NCI-H510A (cell line): ENCODE data around the gene CDC42EP4.

Source experiments
- DNase-seq: peaks from one replicate; lab custom pipeline; 2025; lab: John Stamatoyannopoulos, UW

CDC42EP4 gene

DNA sequence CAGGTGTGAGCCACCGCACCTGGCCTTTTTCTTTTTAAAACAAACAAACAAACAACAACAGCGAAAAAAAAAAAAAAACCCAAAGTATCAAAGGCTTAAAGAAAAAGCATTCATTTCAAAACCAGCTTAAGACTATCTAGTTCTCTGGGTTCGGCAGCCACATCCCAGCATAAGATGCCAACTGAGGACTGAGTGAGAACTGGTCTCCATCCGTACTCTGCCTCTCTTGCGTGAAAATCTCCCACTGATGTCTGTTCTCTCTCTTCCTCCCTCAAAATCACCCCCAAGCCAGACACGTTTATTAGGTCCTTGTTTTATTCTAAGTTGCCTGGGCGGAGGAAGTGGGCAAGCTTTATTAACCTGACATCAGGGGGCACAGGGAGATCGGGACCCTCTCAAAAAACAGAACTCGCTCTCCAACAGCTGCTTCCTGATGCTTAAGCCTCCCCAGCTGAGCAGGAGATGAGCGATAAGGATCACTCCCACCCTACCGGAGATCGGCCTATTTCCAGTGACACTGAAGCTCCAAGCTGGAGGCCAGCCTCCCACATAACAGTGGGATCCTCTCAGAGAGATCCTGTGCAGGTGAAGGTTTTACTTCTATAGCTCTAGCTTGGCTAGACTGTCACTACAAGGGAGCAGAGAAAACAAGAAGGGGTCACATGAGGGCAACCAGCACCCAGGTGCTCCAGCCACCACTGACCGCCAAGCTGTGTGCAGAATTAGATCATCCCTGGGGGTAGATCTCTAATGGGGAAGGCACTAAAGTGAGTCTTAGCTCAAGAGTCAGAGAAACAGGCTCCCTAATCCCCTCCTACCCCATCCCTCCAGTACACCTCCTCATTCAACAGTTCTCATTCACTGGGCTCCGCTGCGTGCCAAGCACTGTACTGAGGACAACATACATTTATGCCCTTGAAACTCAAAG, 13.6 kb downstream of the CDC42EP4 start:
- no peak for DNase-seq

DNA sequence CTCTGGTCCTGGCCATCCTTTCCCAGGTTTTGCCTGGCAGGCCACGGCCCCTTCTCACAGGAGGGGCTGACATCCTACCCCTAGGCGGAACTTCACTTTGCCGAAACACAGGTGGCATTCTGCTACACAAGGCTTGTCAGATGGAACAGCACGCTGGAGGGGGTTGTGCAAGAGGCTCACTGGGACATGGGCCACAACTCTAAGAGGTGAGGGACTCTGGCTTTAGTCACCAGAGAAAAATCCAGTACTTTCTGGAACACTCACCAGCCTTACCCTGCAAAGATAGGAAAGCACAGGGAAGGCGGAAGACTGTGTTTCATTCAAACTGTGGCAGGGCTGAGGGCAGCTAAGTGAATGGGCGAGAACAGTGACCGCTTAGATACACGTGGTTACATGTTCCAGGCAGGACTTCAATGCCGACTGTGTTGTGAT, 18.3 kb downstream of the CDC42EP4 start:
- no peak for DNase-seq

DNA sequence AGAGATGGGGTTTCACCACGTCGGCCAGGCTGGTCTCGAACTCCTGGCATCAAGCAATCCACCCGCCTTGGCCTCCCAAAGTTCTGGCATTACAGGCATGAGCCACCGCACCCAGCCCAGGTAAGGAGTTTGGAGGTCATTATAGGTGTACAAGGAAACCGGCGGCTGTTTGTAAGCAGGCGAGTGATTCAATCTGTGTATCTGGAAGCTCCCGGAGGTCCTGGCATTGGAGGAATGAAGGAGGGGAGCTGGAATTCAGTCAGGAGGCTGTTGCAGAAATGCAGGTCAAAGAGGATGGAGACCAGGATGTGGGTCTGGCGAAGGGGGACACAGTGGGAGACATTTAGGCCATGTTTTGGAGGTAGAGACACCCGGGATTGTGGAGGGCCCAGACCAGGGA, 18.8 kb downstream of the CDC42EP4 start:
- no peak for DNase-seq

DNA sequence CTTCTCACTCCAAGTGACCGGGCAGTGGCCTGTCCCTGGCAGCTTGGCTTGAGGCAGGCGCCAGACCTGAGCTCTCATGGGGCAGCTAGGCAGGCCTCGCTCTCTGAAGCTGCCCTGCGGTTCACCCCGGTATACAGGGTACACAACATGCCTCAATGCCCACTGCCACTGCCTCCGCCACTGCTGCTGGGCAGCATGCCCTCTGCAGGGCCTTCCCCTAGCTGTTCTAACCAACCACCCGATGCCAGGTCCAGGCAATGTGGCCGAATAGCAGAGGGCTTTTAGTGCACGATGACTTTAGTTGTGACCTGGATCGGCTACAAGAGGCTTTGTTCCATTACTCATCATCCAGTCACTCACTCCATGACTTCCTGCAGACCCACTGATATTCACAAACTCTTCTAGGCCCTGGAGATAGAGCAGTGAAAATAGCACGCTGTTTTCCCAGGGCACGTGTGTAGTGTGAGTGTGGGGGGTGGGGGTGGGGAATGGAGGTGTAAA, 19.7 kb downstream of the CDC42EP4 start:
- DNase-seq, result no peak

DNA sequence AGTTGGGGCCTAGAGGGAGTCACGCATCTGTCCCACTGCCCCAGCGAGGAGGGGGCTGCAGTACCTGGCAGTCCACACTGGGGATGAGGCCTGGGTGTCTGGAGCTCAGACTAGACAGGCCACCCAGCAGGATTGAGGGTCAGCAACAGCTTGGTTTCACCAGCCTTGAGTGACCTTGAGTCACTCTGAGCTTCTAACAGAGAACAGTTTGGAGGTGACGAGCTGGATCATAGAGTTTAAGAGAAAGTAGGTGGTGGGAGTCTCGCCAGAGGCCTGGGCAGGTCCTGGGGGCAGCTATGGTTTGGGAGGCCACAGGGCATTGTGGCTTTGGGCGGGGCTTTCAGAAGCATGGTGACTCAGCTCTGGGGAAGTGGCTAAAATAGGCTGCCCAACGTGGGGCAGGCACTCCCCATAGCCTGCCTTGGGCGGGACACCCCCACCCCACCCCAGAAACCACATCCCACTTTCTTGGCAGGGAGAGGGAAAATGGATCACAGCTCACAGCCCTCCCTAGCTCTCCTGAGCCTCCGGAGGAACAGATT, 20.5 kb downstream of the CDC42EP4 start:
- DNase-seq, result no peak

DNA sequence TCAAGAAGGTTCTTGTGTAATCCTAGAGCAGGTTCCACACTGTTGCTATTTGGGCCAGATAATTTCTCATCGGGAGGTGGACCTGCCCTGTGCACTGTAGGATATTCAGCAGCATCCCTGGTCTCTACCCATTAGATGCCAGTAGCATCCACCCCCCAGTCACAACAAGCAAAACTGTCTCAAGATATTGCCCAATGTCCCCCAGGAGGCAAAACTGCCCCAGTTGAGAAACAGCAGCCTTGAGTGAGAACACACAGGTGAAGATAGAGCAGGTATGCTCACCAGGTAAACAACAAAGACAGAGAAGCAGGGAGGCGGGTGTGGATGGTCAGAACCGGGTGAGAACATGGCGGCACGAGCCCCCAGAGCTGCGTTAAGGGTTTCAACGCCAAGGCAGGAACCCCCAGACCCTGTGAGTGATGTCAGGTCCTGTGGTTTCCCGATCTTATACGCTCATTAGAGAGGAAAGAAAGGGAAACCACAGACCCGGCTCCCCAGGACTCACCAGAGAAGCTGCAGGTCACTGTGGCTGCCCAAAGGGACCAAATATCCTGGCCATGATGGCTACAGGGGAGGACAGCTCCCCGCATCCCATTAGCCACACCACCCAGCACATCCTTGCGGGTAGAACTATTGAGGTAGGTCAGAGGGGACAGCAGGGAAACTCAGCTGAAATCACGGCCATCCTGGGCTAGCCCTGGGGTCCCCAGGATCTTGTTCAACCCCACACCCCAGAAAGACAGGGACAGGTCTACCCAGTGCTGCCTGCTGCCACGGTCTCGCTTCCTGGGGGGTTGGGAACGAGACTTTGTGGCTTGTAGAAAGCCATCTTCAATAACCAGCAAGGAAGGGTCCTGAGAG, 21.2 kb downstream of the CDC42EP4 start:
- DNase-seq, result no peak

DNA sequence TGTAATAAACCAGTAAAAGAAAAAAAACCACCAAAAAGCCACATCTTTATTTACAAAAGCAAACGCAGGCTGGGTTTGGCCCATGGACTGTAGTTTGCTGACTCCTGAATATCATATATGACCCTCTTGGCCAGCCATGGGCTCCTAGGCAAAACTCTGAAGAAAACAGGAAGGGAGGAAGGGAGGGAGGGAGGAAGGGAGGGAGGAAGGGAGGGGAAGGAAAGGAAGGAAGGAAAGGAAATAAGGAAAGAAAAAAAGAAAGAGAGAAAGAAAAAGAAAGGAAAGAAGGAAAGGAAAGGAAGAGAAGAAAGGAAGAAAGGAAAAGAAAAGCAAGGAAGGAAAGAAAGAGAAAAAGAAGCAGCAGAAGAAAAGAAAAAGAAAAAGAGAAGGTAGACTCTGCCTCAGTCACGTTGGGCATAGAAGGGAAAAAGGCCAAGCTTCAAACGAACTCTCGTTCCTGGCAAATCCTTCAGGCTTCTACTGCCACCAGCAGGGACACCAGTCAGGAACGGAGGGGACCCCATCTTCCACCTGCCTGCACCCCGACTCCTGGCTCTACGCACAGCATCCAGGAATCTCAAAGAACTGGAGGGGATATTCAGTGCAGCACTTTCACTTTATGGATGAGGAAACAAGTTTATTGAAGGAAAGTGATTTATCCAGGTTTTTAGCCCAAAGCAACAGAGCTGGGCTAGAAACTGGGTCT, 22.1 kb downstream of the CDC42EP4 start:
- no peak for DNase-seq

DNA sequence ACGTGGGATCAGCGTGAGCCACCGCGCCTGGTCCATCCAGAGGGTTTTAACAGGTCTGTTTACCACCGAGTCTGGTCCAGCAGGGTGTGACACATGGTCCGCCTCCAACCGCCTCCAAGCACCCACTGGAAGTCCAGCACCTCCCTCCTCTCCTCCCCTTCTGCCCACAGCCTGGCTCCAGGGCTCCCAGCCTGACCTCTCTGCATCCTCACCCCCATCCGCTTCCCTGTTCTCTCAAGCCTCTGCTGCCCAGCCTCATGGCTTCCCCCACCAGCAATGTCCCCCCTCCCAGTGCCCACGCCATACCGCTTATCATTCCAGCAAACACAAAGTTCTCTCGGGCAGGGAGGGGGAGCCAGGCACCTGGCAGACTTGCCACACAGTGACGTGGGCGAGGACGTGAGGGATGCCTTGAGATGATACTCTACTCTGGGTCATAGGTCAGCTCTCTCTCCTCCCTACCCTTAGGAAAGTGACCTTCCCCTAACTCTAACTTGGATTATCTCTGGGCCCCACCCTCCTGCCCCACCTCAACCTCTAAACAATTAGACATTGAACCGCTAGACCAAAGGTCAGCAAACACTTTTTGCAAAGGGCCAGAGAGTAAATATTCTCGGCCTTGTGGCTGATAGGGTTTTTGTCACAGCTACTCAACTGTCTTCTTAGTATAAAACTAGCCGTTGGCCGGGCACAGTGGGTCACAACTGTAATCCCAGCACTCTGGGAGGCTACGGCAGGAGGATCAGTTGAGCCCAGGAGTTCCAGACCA, 23.1 kb downstream of the CDC42EP4 start:
- no peak for DNase-seq

DNA sequence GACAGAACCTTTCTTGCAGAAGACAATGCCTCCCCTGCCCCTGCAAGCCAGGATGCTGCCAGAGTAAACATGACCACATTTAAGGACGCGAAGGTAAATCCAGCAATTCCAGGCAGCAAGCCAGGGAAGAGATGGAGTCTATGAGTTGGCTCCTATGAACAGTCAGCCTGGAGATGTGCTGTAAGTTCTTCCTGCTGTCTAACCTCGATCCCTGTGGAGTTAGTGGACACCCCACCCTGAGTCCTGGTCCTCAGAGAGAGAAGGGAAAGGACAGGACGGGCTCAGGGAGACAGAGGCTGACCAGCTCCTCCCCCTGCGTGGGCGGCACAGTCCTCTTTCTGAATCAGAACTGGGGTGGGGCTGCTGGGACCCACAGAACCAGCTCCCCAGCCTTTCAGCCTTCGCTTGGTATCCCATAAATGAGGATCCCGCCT, 24.9 kb downstream of the CDC42EP4 start:
- DNase-seq, result no peak

DNA sequence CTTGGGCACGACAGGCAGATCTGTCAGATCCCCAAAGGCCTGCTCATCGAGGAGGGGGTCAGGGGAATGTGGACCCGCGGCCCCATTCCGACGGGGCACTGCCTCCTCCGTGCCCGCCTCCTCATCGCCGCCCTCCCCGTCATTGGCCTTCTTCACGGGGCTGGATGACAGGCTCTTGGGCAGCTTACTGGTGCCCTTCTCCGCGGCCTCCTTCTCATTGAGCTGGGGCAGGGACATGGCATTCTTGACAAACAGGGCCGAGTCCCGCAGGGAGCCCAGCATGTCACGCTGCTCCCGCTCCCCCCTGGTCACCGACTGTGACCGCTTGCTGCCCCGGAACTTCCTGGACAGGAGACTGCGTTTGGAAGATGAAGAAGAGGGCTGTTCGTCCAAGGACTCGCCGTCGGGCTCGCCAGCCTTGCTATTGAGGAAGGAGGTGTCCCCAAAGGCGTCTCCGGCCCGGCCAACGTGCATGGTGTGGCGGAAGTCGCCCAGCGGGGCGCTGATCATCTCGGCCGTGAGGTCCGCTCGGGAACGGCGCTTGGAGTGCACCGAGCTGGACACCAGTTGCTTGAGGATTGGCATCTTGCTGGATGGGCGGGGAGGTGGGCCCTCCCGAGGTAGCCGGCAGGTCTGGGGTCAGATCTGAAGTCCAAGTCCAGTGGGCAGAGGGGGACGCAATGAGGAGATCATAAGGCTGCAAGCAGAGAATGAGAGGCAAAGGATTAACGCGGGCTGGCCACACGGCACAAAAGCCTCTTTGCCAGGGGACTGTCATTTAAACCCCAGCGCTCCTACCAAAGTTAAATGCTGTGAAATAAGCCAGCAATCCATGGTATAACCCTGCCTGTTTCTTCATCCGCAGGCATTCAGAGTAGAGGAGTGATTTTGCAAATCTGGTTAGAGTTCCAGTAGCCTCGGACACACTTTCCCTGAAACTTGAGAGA, 25.6 kb downstream of the CDC42EP4 start:
- no peak for DNase-seq

DNA sequence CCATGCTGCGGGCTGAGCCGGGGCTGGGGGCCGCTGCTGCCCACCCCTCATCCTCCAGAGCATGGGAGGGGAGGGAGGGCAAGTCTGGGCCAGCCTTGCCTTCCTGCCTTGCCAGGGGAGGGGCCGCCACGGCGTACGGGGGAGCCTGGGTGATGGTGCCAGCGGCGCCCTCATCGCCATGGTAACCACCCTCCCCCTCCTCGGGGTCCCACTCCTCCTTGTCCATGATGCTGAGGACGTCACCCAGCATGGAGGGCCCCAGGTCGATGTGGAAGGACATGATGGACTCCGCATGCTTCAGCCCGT, 26.2 kb downstream of the CDC42EP4 start:
- no peak for DNase-seq

DNA sequence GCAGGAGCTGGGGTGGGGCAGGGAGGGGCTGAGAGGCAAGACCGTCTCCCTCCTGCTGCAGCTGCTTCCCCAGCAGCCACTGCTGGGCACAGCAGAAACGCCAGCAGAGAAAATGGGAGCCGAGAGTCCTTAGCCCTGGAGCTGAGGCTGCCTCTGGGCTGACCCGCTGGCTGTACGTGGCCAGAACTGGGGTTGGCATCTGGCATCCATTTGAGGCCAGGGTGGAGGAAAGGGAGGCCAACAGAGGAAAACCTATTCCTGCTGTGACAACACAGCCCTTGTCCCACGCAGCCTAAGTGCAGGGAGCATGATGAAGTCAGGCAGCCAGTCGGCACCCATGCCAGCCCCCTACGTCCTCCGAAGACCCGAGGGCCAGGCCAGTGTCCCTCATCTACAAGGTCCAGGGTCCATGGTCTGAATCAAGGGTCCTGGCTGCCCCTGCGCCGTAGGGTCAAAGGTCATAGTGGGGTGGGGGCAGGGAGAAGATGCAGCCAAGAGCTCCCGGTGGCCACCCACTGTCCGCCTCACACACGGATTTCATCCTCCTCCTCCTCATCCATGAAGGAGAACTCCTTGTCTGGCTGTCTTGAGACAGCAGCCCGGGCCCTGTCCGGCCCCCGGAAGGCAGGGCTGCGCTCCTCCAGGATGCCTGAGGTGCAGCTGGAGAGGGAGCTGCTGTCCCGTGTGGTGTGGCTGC, 26.7 kb downstream of the CDC42EP4 start:
- no peak for DNase-seq

DNA sequence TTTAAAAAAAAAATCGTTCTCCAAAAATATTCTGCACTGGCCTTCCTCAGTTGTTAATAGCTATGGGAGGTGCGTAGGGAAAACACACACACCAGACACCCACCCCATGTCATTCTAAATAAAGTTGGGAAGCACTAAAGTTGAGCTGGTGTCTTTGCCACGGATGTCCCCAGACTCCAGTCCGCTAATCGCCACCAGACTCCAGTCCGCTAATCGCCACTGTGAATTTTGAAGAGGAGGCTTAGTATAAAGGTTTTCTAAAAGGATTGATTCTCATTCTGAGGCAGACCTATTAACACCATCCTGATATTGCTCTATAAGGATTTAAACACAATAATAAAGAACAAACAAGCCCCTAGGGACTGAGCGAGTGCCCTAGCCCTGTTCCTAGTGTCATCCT, 27.4 kb downstream of the CDC42EP4 start:
- no peak for DNase-seq

DNA sequence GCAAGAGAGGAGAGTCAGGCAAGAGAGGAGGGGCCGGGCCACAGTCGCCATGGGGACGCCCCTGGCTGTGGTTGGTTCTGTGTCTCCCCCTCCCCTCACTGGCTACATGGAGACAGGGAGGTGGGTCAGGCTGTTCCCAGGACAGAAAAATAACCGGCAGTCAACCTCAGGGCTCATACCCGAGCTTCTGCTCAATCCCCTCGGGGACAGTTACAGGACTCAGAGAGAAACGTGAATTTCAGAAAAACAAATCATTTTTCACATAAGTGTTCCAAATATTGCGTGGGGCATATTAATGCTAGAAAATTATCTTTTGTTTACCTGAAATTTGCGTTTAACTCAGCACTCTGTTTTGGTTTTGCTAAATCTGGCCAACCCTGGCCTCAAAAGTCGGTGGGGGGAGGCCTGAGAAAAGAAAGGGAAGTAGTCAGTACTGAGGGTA, 27.9 kb downstream of the CDC42EP4 start:
- DNase-seq, result no peak

DNA sequence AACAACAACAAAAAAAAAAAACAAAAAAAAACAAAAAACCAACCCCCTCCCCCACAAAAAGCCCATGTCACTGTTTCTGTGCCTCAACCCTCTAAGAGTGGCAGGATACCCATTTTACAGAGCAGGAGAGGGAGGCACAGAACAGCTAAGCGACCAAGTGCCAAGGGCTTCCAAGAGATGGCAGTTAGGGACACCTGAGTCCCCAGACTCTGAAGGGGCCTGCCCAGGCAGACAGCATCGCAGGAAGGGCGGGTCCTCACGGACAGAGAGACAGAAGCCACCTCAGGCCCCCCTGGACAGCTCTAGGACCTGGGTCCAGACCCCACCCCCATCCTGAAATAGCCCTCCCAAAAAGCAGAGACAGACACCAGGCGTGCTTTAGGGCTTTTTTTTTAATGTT, 28.6 kb downstream of the CDC42EP4 start:
- no peak for DNase-seq

DNA sequence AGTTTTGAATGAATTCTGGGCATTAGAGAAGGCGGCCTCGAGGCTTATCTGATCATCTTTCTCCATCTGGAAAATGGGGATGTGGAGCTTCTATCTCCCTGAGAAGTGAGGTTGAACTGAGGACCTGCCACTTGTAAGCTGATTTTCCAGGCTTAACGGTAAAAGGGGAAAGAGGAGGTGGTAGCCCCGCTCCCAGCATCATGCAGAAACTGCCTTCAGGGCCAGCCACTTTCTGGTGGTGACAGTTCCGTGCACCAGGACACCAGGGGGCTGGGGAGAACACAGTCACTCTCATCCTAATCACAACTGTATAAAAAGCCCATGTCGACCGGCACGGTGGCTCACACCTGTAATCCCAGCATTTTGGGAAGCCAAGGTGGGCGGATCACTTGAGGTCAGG, 29.2 kb downstream of the CDC42EP4 start:
- no peak for DNase-seq

DNA sequence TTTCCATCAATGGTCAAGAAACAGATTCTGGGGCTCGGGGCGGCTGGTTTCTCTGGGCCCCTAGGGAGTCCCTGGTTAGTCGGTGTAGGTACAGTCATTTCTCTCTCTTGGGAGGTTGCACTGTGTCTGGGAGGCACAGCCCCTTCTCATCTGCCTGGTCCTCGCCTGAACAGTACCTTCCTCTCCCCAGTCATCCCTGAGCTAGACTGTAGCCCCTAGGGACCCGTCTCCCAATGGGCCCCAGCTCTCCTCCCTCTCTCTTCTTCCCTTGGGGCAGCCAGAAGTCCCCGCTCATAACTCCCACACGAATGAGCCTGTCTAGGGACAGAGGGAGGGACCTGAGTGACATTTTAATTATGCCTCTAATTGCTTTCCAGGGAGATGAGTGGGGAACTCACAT, 29.9 kb downstream of the CDC42EP4 start:
- no peak for DNase-seq

DNA sequence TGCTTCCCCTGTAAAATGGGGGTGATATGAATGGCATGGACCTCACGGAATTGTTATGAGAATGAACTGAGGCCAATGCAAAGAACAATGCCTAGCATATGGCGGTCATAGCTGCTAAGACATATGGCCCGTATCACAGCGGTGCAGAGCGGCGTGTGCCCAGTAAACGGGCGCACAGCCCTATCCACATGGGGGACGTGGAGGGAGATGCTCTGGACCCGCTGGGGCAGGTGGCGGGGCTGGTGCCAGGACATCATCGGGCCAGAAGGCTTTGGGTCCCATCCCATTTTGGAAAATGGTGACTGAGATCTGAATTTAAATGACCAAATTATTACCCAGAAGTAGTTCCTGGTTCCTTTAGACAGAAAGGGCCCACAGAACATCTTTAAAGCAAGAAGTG, 31.6 kb downstream of the CDC42EP4 start:
- DNase-seq, result no peak

DNA sequence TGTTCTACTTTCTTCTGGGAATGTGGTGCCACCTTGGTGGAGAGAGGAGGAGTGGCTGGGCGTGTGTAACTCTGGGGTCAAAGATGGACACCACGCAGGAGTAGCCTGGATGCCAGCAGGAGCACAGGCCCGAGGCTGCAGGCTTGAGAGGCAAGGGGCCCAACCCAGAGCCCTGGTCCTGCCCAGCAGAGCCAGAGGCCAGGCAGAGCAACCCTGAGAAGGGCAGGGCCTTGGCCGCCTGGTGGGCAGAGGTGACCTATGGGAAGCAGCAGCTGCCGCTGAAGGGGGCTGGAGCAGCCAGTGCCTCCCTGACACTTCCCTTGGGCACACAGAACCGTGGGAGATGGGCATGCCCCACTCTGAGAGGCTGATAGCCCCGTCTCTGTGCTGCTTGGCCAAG, 32.1 kb downstream of the CDC42EP4 start:
- no peak for DNase-seq
